GM23248 (cell line): ENCODE results near the gene ADCYAP1R1.

Experiments
- EZH2 ChIP-seq: fragments of 200-600 bp; sonication (generic); IDR thresholded peaks from 2 replicates; pipeline ENCODE4 v1.6.1; 2018; ENCODE audit warnings: antibody characterized with exemption, mild to moderate bottlenecking; ENCODE audit not compliant: insufficient read depth, poor library complexity, severe bottlenecking
- EZH2phosphoT487 ChIP-seq: fragments of 200-600 bp; sonication (generic); IDR thresholded peaks from 2 replicates; pipeline ENCODE4 v1.6.1; 2018; ENCODE audit warnings: antibody characterized with exemption, moderate library complexity, mild to moderate bottlenecking, low read depth; ENCODE audit not compliant: insufficient read depth

- TF ChIP-seq EZH2, result no peak
- TF ChIP-seq EZH2phosphoT487, result no peak
Observed at GRCh38 chr7:31096877-31097258, 44.8 kb downstream of the ADCYAP1R1 start.
